ENCODE results near the gene VAV1. TPM values are rescaled to one million over a fixed set of nuclear protein-coding genes. Genes with fewer than 3 reads are reported as not detected.
A peak's percentile ranks its signal among the peaks of the same experiment; 100 is the strongest.

The VAV1 gene
- total RNA-seq, 4 donors from 2014 or later = 1.0 to 2.0 (median 1.4) TPM

GRCh38 chr19:6765738-6766356 lies 6.7 kb upstream of the VAV1 start:
- intact Hi-C loops (cut with DNase I; ENCODE audit: low total_unique reads) = no loop called here
- TF ChIP-seq POLR2A (IDR thresholded peaks at IDR 0.05) (no peak), CTCF (IDR thresholded peaks at IDR 0.05) (no peak)
- peak; percentile 80 to 94 for DNase-seq (ENCODE audit: low spot score in 2 of 2)
- no peak overlapping the region for H3K4me3 ChIP-seq (ENCODE audit: low read depth, poor library complexity, severe bottlenecking)
- 24 to 27% methylated on average over 8 of the region's 8 CpGs for WGBS, 2 donors

GRCh38 chr19:6766357-6767080 lies 6.0 kb upstream of the VAV1 start:
- intact Hi-C loops (cut with DNase I; ENCODE audit: low total_unique reads) = no loop called here
- peak overlapping the region; percentile 4 for H3K4me3 ChIP-seq (ENCODE audit: low read depth, poor library complexity, severe bottlenecking)
- no peak for DNase-seq (ENCODE audit: low spot score in 2 of 2)
- 18 to 19% methylated on average over 16 of the region's 16 CpGs for WGBS, 2 donors
- TF ChIP-seq CTCF (IDR thresholded peaks at IDR 0.05) (no peak), POLR2A (IDR thresholded peaks at IDR 0.05) (no peak)

- intact Hi-C loops (cut with DNase I; ENCODE audit: low total_unique reads) = no loop called here
- no peak for DNase-seq (ENCODE audit: low spot score in 2 of 2)
- no peak overlapping the region for H3K4me3 ChIP-seq (ENCODE audit: low read depth, poor library complexity, severe bottlenecking)
- TF ChIP-seq CTCF (IDR thresholded peaks at IDR 0.05) (no peak), POLR2A (IDR thresholded peaks at IDR 0.05) (no peak)
- WGBS, 2 donors = 3% methylated on average over 13 to 15 of the region's 15 CpGs
Observed at GRCh38 chr19:6767081-6767356, 5.5 kb upstream of the VAV1 start.

GRCh38 chr19:6767357-6768235 lies 4.9 kb upstream of the VAV1 start, which contains the start of gene SH2D3A:
TSS of gene SH2D3A (minus strand) at chr19:6767435. CDS start at chr19:6763748, 3,687 bp downstream.
- 2 to 4% methylated on average over 41 to 46 of the region's 47 CpGs for WGBS, 2 donors
- intact Hi-C loops (cut with DNase I; ENCODE audit: low total_unique reads) = no loop called here

More at GRCh38 chr19:6767357-6768235, 4.9 kb upstream of the VAV1 start, which contains the start of gene SH2D3A:
- TF ChIP-seq CTCF (IDR thresholded peaks at IDR 0.05) = no peak
- TF ChIP-seq POLR2A (IDR thresholded peaks at IDR 0.05) = no peak
- DNase-seq (ENCODE audit: low spot score in 2 of 2) = peak; percentile 87 to 97
- H3K4me3 ChIP-seq (ENCODE audit: low read depth, poor library complexity, severe bottlenecking) = peak within 1 kb of the TSS; percentile 4
